T-helper 2 cell treated with Interferon-gamma antibody and Interleukin-4, amounts not matched to agents 100 ng/mL and 5 ng/mL, for 36 hours (primary cell): Measurements from ENCODE around the gene DEDD2. TPM values are rescaled to one million over a fixed set of nuclear protein-coding genes. Genes with fewer than 3 reads are reported as not detected.
"Not testable (repeated sequence)": the region's sequence is repeated elsewhere in the genome, so short reads cannot be mapped to it uniquely, and the experiment has no call there.

Experiments
- intact Hi-C: fragments of 100-400 bp; cut with micrococcal nuclease; formaldehyde crosslinking; loops from one replicate; pipeline ENCODE4 v1.15.1; 2023
- total RNA-seq: library from RNA; stranded (reverse); gene quantifications from 2 replicates; pipeline ENCODE4 v1.2.3, GENCODE V29; 2022

DEDD2 gene
- total RNA-seq, result 40.3 and 40.4 TPM in 2 replicates

- intact Hi-C loops, result loop anchor here (1.0 to 2.0 kb wide), 4 partner anchors 18 to 66 kb away; no protein-coding TSS in a partner anchor
Observed at GRCh38 chr19:42217520-42218437, at the start of gene DEDD2. TSS of gene DEDD2 (minus strand) at chr19:42217677. CDS start at chr19:42217007, 670 bp downstream.

- intact Hi-C loops, result not testable (repeated sequence)
Observed at GRCh38 chr19:42266928-42267603, 49.6 kb upstream of the DEDD2 start.

- intact Hi-C loops, result not testable (repeated sequence)
Observed at GRCh38 chr19:42266105-42266504, 48.6 kb upstream of the DEDD2 start.

GRCh38 chr19:42261763-42262162 is 44.3 kb upstream of the DEDD2 start:
- intact Hi-C loops, result no loop called here

GRCh38 chr19:42257842-42258241 is 40.4 kb upstream of the DEDD2 start:
- intact Hi-C loops, result not testable (repeated sequence)

GRCh38 chr19:42255766-42256745 is 38.6 kb upstream of the DEDD2 start:
- intact Hi-C loops, result loop anchor here (1.0 kb wide), 1 partner anchor 12 kb away; no protein-coding TSS in a partner anchor

- intact Hi-C loops, result loop anchor here (1.0 kb wide), 2 partner anchors 13 to 28 kb away; no protein-coding TSS in a partner anchor
Observed at GRCh38 chr19:42254850-42255765, 37.6 kb upstream of the DEDD2 start, which contains the start of gene ERF. TSS of gene ERF (minus strand) at chr19:42255128. CDS start at chr19:42254999, 129 bp downstream.

- intact Hi-C loops, result loop anchor here (1.0 kb wide), 1 partner anchor 29 kb away; no protein-coding TSS in a partner anchor
Observed at GRCh38 chr19:42254089-42254849, 36.8 kb upstream of the DEDD2 start.

GRCh38 chr19:42253245-42254088 is 36.0 kb upstream of the DEDD2 start:
- intact Hi-C loops, result loop anchor here (1.0 kb wide), 2 partner anchors 9 to 30 kb away; no protein-coding TSS in a partner anchor

GRCh38 chr19:42252365-42253244 is 35.1 kb upstream of the DEDD2 start:
- intact Hi-C loops, result loop anchor here (1.0 kb wide), 1 partner anchor 8 kb away; no protein-coding TSS in a partner anchor

GRCh38 chr19:42251572-42252358 is 34.3 kb upstream of the DEDD2 start:
- intact Hi-C loops, result no loop called here

GRCh38 chr19:42250666-42251531 is 33.4 kb upstream of the DEDD2 start:
- intact Hi-C loops, result no loop called here

- intact Hi-C loops, result no loop called here
Observed at GRCh38 chr19:42250183-42250665, 32.7 kb upstream of the DEDD2 start.

GRCh38 chr19:42249769-42250168 is 32.3 kb upstream of the DEDD2 start:
- intact Hi-C loops, result no loop called here
